HG03565 (cell line): ENCODE data around the gene KLF13.

ENCODE experiments used
- ATAC-seq: cut with Tn5 transposase; IDR thresholded peaks from one replicate; pipeline ENCODE4 v1.9.1; 2021; ENCODE audit warnings: mild to moderate bottlenecking, moderate library complexity; ENCODE audit not compliant: unreplicated experiment

The KLF13 gene

DNA sequence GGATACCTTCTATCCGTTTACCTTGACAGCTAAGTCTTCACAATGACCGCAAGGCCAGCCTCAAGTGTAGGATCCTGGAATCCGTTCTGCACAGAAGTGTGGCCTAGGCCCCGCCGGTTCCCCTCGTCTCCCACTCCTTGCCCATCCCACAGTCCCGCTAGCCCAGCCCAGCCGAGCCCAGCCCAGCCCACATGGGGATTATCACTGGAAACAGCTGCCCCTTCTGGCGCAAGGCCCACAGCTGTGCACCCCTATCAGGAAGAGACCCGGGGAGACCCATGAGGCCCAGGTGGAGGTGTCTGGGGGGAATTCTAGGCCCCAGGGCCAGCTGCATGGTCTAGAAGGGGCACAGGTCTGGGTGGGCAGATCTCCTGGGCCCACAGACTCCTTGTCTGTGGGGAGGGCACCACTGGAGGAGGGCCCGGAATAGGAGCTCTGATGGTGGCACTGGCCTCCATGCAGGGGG lies 27.9 kb upstream of the KLF13 start:
- ATAC-seq, result no peak

GRCh38 chr15:31300208-31300661 lies 26.4 kb upstream of the KLF13 start:
- ATAC-seq, result no peak

DNA sequence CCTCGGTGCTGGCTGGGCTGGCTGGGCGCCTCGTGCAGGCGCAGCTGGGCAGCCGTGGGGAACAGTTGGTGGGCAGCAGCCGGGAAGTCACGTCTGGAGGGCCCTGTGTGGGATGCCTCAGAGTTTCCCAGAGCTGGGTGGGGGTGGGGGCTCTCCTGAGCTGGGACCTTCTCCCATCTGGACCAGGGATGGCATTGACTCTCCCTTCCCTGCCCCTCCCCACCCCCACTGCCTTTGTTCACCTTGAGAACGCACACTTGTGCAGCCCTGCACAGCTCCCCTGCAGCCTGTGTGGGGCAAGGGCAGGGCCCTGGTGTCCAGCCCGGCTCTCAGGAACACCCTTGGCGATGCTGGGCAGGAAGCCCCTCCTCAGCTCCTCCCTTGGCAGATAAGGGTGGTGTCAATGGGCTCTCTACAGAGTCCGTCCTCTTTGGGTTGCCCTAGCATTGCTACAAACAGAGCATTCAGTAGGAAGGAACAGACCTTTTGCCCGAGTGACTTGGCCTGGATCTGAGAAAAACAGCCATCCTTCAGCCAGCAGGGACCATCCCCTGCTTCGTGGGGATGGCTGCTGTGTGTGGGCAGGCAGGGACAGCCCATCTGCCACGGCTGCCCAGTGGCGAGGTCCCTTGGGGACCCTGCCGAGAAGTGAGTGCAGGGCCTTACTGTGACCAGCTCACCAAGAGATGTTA lies 25.5 kb upstream of the KLF13 start:
- no peak for ATAC-seq

DNA sequence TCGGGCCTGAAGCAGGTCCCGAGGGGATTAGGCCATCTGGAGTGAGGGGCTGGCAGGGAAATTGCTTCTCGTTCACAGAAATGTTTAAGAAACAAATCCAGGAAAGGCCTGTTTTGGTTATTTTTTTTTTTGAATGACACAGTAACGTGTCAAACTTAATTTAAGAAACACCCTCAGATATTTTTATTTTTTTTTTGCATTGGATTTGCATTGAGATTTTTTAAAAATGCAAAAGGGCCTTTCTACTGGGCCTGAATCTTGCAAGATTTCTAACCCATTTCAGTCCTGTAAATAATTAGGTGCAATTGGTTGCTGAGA lies 25.0 kb upstream of the KLF13 start:
- ATAC-seq, result no peak

- ATAC-seq, result no peak
Measured at GRCh38 chr15:31302029-31302657, 24.5 kb upstream of the KLF13 start.

GRCh38 chr15:31302778-31303725 lies 23.6 kb upstream of the KLF13 start:
- no peak for ATAC-seq

GRCh38 chr15:31303726-31304648 lies 22.6 kb upstream of the KLF13 start:
- ATAC-seq, result no peak

DNA sequence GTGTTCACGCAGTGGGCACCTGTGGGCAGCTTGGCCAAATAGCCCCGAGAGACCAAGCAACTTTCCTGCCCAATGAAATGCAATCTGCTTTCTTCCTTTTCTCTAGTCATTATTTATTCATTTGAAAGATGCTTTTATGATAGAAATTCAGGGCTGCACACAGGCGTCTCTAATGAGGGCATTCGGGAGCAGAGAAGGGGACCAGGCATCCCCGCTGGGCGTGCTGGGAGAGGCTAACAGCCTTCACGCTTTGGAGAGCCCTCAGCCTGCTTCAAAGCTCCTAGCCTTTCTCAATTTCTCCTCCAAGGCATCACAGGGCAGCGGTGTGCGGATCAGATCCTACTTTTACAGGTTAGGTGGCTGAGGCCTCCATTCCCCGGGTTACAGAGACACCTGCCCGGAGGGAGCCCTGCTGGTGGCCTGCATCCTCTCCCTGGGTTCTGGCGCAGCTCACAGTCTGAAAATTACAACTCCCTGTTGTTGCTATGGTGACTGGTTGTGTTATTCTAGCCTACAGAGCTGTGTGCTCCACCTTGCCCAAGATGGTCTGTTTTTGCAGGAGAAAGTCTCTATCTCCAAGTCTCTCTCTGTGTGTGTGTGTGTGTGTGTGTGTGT lies 21.8 kb upstream of the KLF13 start:
- no peak for ATAC-seq

- no peak for ATAC-seq
Measured at GRCh38 chr15:31305375-31305774, 21.3 kb upstream of the KLF13 start.

DNA sequence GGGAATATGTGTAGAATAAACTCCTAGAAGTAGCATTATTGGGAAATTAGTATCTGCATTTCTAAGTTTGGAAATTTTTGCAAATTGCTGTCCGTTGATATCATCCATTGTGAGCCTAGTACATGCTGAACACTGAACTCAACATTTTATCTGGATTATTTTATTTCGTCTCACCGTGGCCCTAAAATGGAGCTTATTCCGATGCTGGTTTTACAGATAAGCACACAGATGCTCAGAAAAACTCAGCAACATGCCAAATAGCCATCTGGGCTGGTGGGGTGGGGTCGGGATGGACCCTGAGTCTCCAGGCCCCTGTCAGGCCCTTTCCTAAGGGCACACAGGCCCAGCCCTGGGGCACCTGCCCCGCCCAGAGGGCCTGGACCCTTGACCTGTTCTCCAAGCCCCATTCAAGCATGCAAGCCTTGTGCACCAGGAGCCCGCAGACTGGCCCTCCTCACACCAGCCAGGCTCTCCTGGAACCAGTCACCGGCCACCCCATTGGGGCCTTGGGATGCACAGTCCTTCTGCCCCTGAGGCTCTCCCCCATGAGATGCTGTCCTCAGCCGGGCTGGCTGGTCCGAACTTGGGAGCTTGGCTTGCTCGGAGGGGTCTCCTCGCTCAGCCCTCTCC lies 20.7 kb upstream of the KLF13 start:
- no peak for ATAC-seq

DNA sequence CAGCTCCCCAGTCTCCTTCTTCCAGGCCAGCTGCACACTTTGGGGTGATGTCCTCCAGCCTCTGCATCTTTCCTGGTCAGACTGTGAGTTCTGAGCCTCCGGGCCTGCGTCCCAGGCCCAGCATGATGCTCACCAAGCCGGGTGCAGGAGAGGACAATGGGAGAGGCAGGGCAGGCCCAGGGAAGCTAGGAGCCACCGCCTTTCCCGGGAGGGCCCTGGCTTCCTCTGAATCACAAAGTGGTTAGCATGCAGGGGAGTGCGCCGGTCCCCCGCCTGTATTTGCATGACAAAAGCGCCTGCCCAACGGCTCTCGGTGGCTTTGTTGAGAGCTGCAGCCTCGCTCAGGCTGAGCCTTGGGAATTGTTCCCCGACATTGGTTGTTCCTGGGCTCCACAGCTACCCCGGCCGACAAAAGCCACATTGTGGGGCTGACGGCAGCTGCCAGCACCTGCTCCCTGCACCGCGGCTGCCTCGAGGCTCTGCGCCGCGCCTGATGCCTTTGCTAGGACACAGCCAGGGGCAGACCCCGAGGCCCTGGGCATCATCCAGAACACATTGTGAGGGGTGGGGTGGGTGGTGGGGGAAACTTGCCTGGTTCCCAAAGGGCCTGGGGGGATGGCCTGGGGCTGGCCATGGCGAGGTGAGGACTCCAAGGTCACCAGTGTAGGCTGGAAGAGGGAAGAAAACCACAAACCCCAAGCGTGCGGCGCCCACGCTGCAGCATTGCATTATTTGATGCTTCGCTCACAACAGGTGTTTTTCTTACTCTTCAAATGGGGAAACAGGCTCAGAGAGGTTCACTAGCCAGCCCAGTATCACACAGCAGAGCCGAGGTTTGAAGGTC lies 20.0 kb upstream of the KLF13 start:
- no peak for ATAC-seq

- no peak for ATAC-seq
Measured at GRCh38 chr15:31307270-31308184, 19.1 kb upstream of the KLF13 start.

GRCh38 chr15:31308185-31308639 lies 18.4 kb upstream of the KLF13 start:
- ATAC-seq, result no peak

DNA sequence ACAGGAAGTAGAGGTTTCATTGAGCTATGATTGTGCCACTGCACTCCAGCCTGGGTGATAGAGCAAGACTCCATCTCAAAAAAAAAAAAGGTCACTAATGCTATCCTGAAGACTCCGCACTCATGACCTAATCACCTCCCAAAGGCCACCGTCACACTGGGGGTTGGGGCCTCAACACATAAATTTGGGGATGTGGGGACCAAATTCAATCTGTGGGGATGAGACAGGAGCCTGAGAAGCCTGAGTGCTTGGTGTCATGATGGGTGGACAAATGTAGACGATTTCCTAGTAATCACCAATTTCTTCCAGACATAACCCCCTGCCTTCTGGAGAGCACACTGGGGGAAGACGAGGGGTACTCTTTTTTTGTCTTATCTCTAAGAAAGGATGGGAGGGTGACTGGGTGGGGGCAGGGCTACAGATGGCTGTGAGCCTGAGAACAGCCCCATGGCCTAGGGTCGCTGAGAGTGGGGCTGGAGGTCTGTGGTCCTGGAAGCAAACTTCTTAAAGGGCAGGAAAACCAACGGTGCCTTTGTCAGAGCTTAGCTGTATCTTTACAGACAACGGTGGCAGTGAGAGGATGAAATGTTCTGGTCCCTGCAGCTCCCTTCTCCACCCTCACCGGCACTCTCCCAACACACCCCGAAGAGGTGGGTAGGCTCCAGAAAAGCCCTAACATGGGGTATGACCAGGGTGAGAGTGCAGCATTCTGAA lies 16.6 kb upstream of the KLF13 start:
- ATAC-seq, result no peak

DNA sequence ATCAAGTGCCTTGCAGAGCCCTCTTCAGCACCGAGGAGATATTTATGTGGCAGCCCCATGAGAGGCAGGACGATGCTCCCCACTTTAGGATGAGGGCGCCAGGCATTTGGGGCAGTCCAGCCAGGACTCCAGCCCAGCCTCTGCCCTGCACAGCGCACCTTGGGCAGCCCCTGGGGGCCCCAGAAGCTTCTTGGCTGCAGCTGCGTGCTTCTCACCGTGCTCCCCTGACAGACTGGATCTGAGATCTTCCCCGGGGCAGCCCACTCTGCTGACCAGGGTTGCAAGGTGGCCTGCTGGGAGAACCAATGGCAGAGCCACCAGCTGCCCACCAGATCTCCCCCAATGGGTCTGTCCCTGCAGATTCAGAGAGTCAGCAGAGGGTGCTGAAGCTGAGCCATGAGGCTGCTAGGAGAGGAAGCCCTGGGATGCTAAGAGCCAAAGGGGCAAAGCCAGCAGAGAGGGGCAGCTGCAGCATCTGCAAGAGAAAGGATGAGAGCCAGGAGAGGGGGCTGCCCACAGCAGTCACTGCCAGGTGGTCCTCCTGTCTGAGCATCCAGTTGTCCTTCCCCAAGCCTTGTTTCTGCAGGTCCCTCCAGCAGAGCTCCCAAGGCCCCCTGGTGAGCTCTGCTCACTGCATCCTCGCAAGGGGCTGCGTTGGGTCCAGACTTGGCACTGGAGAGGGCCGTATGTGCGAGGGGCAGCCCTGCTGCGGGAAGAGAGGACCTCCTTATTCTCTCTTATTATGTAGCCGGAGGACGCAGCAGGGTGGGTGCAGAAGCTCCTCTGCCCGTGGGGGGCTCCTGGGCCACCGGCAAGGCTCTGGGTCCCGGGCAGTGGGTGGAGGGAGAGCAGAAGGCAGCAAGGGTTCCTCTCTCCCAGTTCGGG lies 14.7 kb upstream of the KLF13 start:
- ATAC-seq, result no peak

GRCh38 chr15:31313223-31313622 lies 13.4 kb upstream of the KLF13 start:
- no peak for ATAC-seq
